Fibroblast of the conjunctiva (primary cell): ENCODE data around the gene ZNF511.

Experiments
- DNase-seq: peaks from one replicate; pipeline ENCODE4 v3.0.0-alpha.2; 2010; ENCODE audit warnings: low read depth

ZNF511 gene

GRCh38 chr10:133335246-133336117, 26.8 kb downstream of the ZNF511 start:
- DNase-seq, result no peak

DNA sequence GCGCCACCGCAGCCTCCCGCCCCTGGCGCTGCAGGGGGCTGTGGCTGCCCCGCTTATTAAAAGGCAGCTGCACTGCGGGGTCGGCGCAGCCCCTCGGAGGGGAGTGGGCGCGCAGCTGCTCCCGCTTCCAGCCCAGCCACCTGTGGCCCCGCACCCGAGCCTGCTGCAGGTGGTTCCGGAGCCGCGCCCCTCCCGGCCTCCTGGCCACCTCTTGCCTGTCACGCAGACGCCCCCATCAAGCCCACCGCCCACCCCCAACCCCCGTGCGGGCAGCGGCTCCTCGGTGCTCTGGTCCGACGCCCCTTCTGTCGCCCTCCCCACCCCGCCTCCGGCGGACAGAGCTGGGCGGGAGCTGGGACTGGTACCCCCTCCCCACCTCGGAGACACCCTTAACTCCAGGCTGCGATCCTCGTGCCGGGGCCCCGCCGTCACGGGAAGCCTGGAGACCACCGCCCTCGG, 27.4 kb downstream of the ZNF511 start:
- no peak for DNase-seq

- DNase-seq, result no peak
These were observed 28.1 kb downstream of the ZNF511 start, which contains the start of gene CALY for GRCh38 chr10:133336577-133337369. TSS of gene CALY (minus strand) at chr10:133336896. CDS start at chr10:133328989, 7,907 bp downstream.

- DNase-seq, result no peak
These were observed 28.6 kb downstream of the ZNF511 start for GRCh38 chr10:133337370-133337725.

DNA sequence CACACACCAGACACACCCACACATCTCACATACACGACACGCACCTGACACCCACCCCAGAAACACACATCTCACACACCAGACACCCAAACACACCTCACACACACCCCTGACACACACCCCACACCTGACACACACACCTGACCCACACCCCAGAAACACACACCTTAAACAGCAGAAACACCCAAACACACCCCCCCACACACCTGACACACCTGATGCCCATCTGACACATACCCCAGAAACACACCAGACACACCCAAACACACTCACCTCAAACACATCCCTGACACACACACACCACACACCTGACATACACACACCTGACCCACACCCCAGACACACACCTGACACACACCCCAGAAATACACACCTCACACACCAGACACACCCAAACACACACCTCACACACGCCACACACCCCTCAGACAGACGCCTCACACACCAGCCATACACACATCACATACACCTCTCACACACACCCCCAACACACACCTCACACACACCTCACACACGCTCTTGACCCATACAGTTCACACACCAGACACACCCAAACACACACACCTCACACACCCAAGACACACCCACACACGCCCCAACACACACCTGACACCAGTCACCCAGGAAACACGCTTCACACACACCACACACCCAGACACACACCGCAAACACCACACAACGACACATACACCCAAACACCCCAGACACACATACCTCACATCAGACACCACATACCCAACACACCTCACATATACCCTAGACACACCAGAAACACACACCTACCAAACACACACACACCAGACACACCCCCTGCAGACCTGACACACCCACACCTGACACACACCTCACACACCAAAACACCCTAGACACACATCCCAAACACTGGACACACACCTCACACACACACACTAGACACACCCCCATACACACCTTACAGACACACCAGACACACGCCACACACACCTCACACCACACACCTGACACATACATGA, 29.7 kb downstream of the ZNF511 start:
- no peak for DNase-seq

DNA sequence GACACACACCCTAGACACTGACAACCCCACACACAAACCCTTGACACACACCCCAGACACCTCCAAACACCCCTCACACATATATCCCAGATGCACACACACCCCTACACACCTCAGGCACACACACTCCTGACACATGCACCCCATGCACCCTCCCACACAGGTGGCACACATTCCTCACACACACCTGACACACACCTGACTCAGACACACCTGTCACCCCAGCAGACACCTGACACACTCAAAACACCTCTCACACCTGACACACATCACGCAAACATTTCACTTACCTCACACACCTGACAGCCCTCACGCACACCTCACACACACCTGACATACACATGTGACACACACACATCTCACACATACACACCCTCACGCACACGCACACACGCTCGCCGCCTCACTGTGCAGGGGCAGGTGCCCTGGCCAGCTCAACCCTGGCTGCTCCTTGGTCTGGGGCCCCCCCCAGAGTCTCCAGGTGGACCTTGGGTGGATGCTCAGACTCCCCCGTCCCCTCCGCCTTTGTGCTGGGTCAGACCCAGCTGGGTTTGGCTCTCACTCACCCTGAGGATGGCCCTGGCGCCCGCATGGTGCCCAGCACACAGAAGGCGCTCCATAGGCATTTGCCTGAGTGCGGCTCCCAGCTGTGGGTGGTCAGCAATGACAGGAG, 31.1 kb downstream of the ZNF511 start:
- no peak for DNase-seq

GRCh38 chr10:133341983-133342382, 33.3 kb downstream of the ZNF511 start:
- DNase-seq, result no peak

- DNase-seq, result no peak
These were observed 34.2 kb downstream of the ZNF511 start for GRCh38 chr10:133342942-133343341.

DNA sequence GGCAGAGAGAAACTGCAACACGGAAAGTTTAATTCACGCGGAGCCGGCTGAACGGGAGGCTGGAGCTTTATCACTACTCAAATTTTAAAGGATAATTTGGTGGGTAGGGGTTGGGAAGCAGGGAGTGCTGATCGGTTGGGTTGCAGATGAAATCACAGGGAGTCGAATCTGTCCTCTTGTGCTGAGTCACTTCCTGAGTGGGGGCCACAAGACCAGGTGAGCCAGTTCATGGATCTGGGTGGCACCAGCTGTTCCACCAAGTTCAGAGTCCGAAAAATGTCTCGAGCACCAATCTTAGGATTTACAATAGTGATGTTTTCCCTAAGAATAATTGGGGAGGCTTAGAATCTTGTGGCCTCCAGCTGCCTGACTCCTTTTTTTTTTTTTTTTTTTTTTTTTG, 34.8 kb downstream of the ZNF511 start:
- DNase-seq, result no peak

DNA sequence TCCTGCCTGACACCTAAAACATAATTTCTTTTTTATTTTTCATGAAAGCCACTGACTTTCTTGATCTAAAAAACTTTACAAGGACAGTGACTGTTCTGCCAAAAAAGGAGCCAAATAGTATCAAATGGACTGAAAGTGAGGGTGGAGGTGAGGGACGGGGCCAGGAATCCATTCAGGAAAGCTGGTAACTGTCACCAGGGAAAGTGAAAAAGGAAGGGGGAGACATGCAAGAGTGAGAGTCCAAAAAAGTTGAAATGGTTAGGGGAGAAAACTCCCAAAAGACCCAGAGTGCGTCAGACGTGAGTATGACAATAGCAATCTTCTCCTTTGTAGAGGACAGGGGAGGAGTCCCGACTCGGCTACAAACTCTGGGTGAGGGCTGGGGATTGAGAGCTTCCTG, 35.5 kb downstream of the ZNF511 start:
- no peak for DNase-seq

- DNase-seq, result no peak
These were observed 37.7 kb downstream of the ZNF511 start for GRCh38 chr10:133346413-133346812.

- DNase-seq, result no peak
These were observed 39.2 kb downstream of the ZNF511 start for GRCh38 chr10:133347710-133348517.

DNA sequence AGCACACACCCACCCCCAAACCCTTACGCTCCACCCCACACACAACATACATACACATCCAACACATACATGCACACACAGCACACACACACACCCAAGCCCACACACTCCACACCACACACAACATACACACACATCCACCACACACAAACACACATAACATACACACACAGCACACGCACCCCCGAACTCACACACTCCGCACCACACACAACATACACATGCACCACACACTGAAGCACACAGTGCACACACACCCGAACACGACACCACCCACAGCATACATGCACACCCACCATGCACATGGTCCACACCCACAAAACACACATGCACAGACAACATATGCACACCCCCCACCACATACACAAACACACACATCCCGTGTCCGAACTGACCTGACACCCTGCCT, 40.5 kb downstream of the ZNF511 start:
- DNase-seq, result no peak

DNA sequence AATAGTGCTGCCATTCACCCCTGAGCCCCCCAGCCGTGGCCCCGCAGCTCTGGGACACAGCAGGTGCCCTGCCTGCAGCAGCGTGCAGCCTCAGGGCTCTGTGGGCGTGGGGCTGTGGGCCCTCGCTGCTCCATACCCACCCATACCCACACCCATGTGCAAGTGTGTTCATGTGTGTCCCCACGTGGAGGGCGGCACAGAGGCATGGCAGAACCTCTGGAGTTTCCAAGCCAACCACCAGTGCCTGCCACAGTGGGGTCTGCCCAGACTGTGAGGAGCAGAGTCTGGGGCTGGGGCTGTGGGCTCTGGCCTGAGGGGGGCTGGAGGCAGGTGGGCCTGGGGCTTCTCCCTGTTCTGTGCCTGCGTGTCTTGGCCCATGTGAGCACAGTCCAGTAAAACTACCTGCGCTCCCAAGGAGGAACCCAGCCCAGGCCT, 40.9 kb downstream of the ZNF511 start:
- DNase-seq, result no peak

DNA sequence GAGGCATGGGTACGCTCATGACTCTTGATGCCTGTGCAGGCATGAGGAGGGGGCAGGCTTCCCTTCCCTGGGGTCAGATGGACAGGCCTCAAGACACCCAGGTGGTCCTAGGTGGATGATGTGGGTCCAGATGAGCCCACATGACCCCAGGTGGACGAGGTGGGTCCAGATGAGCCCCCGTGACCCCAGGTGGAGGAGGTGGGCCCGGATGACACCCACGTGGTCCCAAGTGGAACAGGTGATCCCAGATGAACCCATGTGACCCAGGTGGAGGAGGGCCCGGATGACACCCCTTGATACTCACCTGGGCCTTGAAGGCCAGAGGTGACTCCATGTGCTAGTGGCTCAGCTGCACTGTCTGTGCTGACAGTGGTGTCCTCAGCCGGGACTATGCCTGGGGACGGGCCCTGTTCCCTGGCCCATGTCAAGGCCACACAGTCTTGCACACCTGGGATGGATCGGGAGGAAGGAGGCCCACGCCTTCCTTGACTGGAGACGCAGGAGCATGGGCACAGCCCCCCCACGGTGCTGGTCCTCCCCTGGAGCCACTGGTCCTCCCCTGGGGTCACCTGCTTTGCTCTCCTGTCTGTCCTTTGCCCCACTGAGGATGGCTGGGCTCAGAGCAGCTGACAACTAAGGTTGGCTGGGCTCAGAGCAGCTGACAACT, 41.7 kb downstream of the ZNF511 start:
- DNase-seq, result no peak

GRCh38 chr10:133350950-133351329, 42.2 kb downstream of the ZNF511 start:
- no peak for DNase-seq

DNA sequence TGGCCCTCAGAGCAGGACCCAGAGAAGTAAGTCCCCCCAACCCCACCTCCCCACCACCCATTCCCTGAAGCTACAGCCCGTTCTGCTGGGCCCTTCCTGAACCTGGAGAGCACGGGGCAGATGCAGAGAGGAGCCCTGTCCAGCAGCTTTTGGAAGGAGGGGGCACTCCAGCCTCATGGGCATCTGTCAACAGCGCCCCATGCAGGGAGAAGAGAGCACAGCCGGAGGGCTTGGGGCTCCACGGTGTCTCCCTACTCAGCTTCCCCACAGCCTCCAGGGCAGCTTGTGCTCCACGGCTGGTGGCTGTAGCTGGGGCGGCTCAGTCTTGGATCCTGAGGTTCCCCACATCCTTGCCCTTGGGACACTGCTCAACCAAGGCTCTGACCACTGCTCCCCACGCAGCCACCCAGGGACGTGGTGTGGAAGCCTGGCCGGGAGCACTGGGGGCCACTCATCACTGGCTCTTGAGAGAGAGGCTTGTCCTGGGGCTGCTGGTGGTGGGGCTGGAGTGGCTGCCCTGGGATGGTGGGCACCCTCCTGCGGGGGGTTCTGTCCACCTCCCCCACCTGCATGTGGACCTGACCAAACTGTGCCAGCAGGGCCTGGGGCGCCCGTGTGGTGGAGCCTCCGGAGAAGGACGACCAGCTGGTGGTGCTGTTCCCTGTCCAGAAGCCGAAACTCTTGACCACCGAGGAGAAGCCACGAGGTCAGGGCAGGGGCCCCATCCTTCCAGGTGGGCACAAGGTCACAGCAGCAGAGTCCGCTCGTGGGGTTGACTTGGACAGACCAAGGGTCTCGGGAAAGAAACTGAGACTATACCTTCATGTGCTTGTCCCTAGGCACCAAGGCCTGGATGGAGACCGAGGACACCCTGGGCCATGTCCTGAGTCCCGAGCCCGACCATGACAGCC, 42.9 kb downstream of the ZNF511 start:
- DNase-seq, result no peak

GRCh38 chr10:133353202-133353959, 44.7 kb downstream of the ZNF511 start:
- DNase-seq, result no peak
